Measurements from ENCODE around the gene STK32B.

Gene STK32B

DNA sequence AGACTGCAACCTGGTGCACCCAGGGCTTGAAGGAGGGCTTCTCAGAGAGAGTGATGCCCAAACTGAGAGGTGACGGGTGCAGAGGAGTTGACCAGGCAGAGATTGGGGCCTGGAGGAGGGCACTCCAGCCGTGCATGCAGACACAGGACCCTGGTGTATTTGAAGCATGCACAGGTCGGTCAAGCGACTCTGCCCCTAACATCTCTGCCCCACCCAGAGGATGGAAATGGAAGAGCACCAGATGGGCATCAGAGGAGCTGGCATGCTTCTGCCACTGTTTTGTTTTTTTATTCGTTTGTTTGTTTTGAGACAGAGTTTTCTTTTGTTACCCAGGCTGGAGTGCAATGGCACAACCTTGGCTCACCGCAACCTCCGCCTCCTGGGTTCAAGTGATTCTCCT, 336.2 kb downstream of the STK32B start:
- POLR2A ChIA-PET, result no interaction called here
- Histone ChIP-seq H3K9me3 (ENCODE audit: control insufficient read depth, insufficient read depth, low read depth, low read length) (no peaks in the 10 kb centered on the region), H3K4me1 (ENCODE audit: control insufficient read depth, insufficient read depth, low read length) (no peaks in the 10 kb centered on the region), H3K27ac (ENCODE audit: extremely low read depth, low read depth, low read length) (no peak overlapping the region), H3K36me3 (ENCODE audit: control insufficient read depth in 2 of 2, insufficient read depth in 1 of 2, low read length in 2 of 2) (no peaks in the 10 kb centered on the region), H3K4me3 (ENCODE audit: low read depth, low read length) (no peak overlapping the region)
- CTCF ChIA-PET, result no interaction called here
- no peak for TF ChIP-seq ZNF426 (tag by site-specific recombination; IDR thresholded peaks at IDR 0.05)
- TF ChIP-seq ZNF132 (tag by site-specific recombination; IDR thresholded peaks at IDR 0.05; ENCODE audit: borderline replicate concordance), result no peak
- TF ChIP-seq ZNF792 (tag by site-specific recombination; IDR thresholded peaks at IDR 0.05), result no peak
- TF ChIP-seq YY1 (tag by site-specific recombination; IDR thresholded peaks at IDR 0.05), result no peak
- TF ChIP-seq ZNF548 (tag by site-specific recombination; IDR thresholded peaks at IDR 0.05), result no peak
- TF ChIP-seq GLIS2 (tag by site-specific recombination; IDR thresholded peaks at IDR 0.05), result no peak

DNA sequence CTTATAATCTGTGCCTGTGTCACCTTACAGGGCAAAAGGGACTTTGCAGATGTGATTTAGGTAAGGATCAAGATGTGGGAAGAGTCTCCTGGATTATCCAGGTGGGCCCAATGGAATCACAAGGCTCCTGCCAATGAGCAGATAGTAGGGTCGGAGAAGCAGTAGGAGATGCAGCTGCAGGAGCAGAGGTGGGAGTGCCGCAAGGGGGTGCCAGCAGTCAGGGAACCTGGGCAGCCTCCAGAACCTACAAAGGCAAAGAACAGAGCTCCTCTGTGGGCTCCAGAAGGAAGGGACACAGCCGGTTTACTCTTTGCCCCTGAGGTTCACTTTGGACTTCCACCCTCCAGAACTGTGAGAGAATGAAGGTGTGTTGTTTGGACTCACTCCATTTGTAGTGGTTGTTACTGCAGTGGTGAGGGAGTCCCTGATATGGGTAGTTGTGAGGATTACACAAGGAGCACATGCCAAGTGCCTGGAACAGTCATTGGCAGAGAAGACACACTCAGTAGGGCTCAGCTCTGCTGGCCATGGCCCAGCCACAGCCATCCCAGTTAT, 338.6 kb downstream of the STK32B start:
- no peaks in the 10 kb centered on the region for H3K4me1 ChIP-seq (ENCODE audit: control insufficient read depth, insufficient read depth, low read length)
- H3K9me3 ChIP-seq (ENCODE audit: control insufficient read depth, insufficient read depth, low read depth, low read length), result no peaks in the 10 kb centered on the region
- no peaks in the 10 kb centered on the region for H3K36me3 ChIP-seq (ENCODE audit: control insufficient read depth in 2 of 2, insufficient read depth in 1 of 2, low read length in 2 of 2)
- CTCF ChIA-PET, result no interaction called here
- POLR2A ChIA-PET, result no interaction called here
- H3K4me3 ChIP-seq (ENCODE audit: low read depth, low read length), result no peak overlapping the region
- TF ChIP-seq RBAK (tag by site-specific recombination; IDR thresholded peaks at IDR 0.05) (no peak), ZNF473 (tag by site-specific recombination; IDR thresholded peaks at IDR 0.05) (no peak), KLF1 (tag by site-specific recombination; IDR thresholded peaks at IDR 0.05) (no peak), ZBTB8A (tag by site-specific recombination; IDR thresholded peaks at IDR 0.05) (no peak), ZNF501 (tag by site-specific recombination; IDR thresholded peaks at IDR 0.05) (no peak), ZNF146 (tag by site-specific recombination; IDR thresholded peaks at IDR 0.05) (no peak), ZNF16 (tag by site-specific recombination; IDR thresholded peaks at IDR 0.05; ENCODE audit: low read depth) (no peak), ZNF837 (tag by site-specific recombination; IDR thresholded peaks at IDR 0.05) (no peak), ZNF184 (tag by site-specific recombination; IDR thresholded peaks at IDR 0.05) (no peak), ZNF785 (tag by site-specific recombination; IDR thresholded peaks at IDR 0.05) (no peak), MEIS1 (CRISPR knock-in tag; IDR thresholded peaks at IDR 0.05; ENCODE audit: borderline replicate concordance) (no peak), ZNF530 (tag by site-specific recombination; IDR thresholded peaks at IDR 0.05; ENCODE audit: low read depth) (no peak)
- TF ChIP-seq, protein P1, sequence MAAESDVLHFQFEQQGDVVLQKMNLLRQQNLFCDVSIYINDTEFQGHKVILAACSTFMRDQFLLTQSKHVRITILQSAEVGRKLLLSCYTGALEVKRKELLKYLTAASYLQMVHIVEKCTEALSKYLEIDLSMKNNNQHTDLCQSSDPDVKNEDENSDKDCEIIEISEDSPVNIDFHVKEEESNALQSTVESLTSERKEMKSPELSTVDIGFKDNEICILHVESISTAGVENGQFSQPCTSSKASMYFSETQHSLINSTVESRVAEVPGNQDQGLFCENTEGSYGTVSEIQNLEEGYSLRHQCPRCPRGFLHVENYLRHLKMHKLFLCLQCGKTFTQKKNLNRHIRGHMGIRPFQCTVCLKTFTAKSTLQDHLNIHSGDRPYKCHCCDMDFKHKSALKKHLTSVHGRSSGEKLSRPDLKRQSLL (tag by site-specific recombination; IDR thresholded peaks at IDR 0.05), result no peak
- TF ChIP-seq, protein P2, sequence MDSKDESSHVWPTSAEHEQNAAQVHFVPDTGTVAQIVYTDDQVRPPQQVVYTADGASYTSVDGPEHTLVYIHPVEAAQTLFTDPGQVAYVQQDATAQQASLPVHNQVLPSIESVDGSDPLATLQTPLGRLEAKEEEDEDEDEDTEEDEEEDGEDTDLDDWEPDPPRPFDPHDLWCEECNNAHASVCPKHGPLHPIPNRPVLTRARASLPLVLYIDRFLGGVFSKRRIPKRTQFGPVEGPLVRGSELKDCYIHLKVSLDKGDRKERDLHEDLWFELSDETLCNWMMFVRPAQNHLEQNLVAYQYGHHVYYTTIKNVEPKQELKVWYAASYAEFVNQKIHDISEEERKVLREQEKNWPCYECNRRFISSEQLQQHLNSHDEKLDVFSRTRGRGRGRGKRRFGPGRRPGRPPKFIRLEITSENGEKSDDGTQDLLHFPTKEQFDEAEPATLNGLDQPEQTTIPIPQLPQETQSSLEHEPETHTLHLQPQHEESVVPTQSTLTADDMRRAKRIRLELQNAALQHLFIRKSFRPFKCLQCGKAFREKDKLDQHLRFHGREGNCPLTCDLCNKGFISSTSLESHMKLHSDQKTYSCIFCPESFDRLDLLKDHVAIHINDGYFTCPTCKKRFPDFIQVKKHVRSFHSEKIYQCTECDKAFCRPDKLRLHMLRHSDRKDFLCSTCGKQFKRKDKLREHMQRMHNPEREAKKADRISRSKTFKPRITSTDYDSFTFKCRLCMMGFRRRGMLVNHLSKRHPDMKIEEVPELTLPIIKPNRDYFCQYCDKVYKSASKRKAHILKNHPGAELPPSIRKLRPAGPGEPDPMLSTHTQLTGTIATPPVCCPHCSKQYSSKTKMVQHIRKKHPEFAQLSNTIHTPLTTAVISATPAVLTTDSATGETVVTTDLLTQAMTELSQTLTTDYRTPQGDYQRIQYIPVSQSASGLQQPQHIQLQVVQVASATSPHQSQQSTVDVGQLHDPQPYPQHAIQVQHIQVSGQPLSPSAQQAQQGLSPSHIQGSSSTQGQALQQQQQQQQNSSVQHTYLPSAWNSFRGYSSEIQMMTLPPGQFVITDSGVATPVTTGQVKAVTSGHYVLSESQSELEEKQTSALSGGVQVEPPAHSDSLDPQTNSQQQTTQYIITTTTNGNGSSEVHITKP (tag by site-specific recombination; IDR thresholded peaks at IDR 0.05), result no peak
- TF ChIP-seq, protein P3, sequence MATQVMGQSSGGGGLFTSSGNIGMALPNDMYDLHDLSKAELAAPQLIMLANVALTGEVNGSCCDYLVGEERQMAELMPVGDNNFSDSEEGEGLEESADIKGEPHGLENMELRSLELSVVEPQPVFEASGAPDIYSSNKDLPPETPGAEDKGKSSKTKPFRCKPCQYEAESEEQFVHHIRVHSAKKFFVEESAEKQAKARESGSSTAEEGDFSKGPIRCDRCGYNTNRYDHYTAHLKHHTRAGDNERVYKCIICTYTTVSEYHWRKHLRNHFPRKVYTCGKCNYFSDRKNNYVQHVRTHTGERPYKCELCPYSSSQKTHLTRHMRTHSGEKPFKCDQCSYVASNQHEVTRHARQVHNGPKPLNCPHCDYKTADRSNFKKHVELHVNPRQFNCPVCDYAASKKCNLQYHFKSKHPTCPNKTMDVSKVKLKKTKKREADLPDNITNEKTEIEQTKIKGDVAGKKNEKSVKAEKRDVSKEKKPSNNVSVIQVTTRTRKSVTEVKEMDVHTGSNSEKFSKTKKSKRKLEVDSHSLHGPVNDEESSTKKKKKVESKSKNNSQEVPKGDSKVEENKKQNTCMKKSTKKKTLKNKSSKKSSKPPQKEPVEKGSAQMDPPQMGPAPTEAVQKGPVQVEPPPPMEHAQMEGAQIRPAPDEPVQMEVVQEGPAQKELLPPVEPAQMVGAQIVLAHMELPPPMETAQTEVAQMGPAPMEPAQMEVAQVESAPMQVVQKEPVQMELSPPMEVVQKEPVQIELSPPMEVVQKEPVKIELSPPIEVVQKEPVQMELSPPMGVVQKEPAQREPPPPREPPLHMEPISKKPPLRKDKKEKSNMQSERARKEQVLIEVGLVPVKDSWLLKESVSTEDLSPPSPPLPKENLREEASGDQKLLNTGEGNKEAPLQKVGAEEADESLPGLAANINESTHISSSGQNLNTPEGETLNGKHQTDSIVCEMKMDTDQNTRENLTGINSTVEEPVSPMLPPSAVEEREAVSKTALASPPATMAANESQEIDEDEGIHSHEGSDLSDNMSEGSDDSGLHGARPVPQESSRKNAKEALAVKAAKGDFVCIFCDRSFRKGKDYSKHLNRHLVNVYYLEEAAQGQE (tag by site-specific recombination; IDR thresholded peaks at IDR 0.05), result no peak
- H3K27ac ChIP-seq (ENCODE audit: extremely low read depth, low read depth, low read length), result no peak overlapping the region

Data from HEK293 (cell line).